ENCODE results near the gene ATXN1.

ATXN1 gene

DNA sequence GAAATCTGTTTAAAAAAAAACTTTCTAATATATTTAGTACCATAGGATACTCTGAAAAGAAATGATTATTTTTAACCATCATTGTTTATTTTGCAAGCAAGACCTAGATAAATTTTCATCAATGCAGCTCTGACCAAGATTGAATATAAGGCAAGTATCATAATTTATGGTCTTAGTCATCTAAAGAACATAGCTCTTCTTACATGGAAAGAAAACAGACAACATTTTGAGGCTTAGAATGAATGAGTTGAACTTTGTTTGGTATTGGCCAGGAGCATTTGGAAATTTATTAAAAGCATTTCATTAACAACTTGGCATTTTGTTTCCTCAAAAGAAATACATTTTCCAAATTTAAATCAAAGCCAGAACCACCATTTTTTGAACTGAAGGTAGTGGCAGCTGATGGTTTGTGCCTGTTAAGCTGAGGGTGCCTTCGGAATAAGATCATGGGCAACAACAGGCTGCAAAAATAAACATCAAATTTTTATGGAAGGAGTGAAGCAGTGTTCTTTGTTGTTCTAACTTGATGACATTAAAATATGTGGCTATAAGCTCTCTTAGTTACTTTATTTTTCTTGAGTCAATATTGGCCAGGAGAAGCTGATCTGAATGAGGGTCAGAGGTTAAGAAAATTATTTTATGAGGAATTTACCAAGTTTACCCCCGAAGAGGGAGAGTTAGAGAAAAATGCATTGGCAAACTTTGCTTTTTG, 6.7 kb upstream of the ATXN1 start:
- Histone ChIP-seq H3K4ac (ENCODE audit: low read depth, low read length) (peak overlapping the region; percentile 55), H3K4me2 (ENCODE audit: low read length) (no peak overlapping the region), H2BK15ac (replicated peaks; ENCODE audit: low read depth) (no peak overlapping the region), H3K4me1 (ENCODE audit: control insufficient read depth, low read depth, low read length) (peaks cover 9% of the 10 kb centered on the region), H3K79me2 (ENCODE audit: control insufficient read depth, insufficient read depth, low read length) (no peaks in the 10 kb centered on the region), H2BK120ac (ENCODE audit: low read depth, low read length) (no peak overlapping the region), H3K9ac (ENCODE audit: low read length) (no peak overlapping the region), H4K5ac (ENCODE audit: low read length) (no peak overlapping the region), H3K56ac (ENCODE audit: low read length) (no peak overlapping the region), H3K27ac (ENCODE audit: low read depth, low read length) (no peak overlapping the region), H3K79me1 (ENCODE audit: low read length) (no peaks in the 10 kb centered on the region), H4K8ac (ENCODE audit: low read depth, low read length) (no peak overlapping the region), H3K18ac (ENCODE audit: low read length) (peak overlapping the region; percentile 68), H2AK5ac (ENCODE audit: low read length) (no peak overlapping the region), H3K27me3 (ENCODE audit: insufficient read depth, low read length, poor library complexity) (no peaks in the 10 kb centered on the region), H3K23ac (ENCODE audit: low read length) (no peak overlapping the region), H2BK5ac (ENCODE audit: low read length) (no peak overlapping the region), H3K36me3 (ENCODE audit: control insufficient read depth, insufficient read depth, low read length) (no peaks in the 10 kb centered on the region), H3K4me3 (ENCODE audit: low read length) (no peak overlapping the region)
- no peak for DNase-seq
- no CpG with 5 or more reads among the region's 2 CpGs for WGBS (ENCODE audit: extremely low coverage, insufficient coverage, low lambda C conversion rate)

DNA sequence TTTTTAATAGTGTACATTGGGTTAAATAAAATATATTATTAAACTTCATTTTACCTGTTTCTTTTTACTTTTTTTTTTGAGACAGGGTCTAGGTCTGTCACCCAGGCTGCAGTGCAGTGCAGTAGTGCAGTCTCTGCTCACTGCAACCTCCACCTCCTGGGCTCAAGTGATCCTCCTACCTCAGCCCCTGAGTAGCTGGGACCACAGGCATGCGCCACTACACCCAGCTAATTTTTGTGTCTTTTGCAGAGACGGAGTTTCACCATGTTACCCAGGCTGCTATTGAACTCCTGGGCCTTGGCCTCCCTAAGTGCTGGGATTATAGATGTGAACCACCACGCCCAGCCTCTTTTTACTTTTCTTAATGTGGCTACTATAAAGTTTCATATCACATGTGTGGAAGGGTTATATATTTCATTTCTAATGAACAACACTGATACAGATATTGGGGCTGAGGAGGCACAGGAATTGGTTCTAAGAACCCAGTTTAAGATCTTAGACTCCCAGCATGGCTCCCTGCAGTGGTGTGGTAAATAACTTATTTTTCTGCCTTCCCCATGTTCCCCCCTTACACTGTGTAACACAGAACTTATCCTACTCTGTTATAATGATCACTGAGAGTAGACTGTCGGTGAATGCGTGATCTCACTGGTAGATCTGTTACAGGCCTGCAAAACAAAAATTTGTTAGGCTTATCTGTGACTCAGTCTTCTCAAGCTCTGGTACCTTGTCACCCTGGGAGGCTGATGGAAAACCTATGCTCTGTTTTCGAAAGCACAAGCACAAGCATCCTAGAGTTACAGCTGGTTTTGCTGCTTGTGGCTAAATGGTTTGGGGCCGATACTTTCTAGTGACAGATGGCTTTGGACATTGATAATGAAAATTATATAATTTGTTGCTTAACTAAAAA, 5.8 kb upstream of the ATXN1 start:
- H3K79me1 ChIP-seq (ENCODE audit: low read length), result no peaks in the 10 kb centered on the region
- DNase-seq, result no peak
- no CpG with 5 or more reads among the region's 7 CpGs for WGBS (ENCODE audit: extremely low coverage, insufficient coverage, low lambda C conversion rate)
- no peak overlapping the region for H3K4ac ChIP-seq (ENCODE audit: low read depth, low read length)
- no peak overlapping the region for H2BK15ac ChIP-seq (replicated peaks; ENCODE audit: low read depth)
- H3K9ac ChIP-seq (ENCODE audit: low read length), result no peak overlapping the region
- no peak overlapping the region for H3K56ac ChIP-seq (ENCODE audit: low read length)
- H3K27ac ChIP-seq (ENCODE audit: low read depth, low read length), result no peak overlapping the region
- H2BK120ac ChIP-seq (ENCODE audit: low read depth, low read length), result no peak overlapping the region
- no peaks in the 10 kb centered on the region for H3K79me2 ChIP-seq (ENCODE audit: control insufficient read depth, insufficient read depth, low read length)
- H2AK5ac ChIP-seq (ENCODE audit: low read length), result no peak overlapping the region
- no peak overlapping the region for H4K5ac ChIP-seq (ENCODE audit: low read length)
- no peaks in the 10 kb centered on the region for H3K36me3 ChIP-seq (ENCODE audit: control insufficient read depth, insufficient read depth, low read length)
- no peak overlapping the region for H3K23ac ChIP-seq (ENCODE audit: low read length)
- H3K4me2 ChIP-seq (ENCODE audit: low read length), result no peak overlapping the region
- H3K27me3 ChIP-seq (ENCODE audit: insufficient read depth, low read length, poor library complexity), result no peaks in the 10 kb centered on the region
- no peak overlapping the region for H3K18ac ChIP-seq (ENCODE audit: low read length)
- H3K4me1 ChIP-seq (ENCODE audit: control insufficient read depth, low read depth, low read length), result peaks cover 9% of the 10 kb centered on the region
- H2BK5ac ChIP-seq (ENCODE audit: low read length), result no peak overlapping the region
- no peak overlapping the region for H3K4me3 ChIP-seq (ENCODE audit: low read length)
- no peak overlapping the region for H4K8ac ChIP-seq (ENCODE audit: low read depth, low read length)

DNA sequence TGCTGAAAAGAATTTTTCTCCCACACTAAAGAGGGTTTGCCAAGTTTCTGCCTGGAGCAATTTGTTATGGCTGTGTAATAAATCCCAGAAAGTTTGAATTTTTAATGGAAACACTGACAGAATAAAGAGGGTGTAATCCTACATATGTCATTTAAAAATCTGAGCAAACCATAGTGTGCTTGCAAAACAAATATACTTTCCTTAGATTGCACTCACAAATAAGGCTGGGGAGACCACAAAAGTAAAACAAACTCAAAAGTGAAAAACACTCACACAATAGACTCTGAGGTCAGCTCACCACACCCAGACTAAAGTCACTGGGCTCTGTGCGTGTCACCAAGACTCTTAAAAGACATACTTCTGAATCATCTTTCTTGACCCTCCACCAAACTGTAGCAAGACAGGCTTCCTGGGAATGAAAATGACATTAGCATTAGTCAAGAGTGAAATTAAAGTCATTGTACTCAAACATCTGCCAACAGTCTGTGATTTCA, 4.8 kb upstream of the ATXN1 start:
- no peak overlapping the region for H3K18ac ChIP-seq (ENCODE audit: low read length)
- DNase-seq, result no peak
- no peak overlapping the region for H3K27ac ChIP-seq (ENCODE audit: low read depth, low read length)
- H3K23ac ChIP-seq (ENCODE audit: low read length), result no peak overlapping the region
- H4K5ac ChIP-seq (ENCODE audit: low read length), result no peak overlapping the region
- WGBS (ENCODE audit: extremely low coverage, insufficient coverage, low lambda C conversion rate), result no CpG with 5 or more reads among the region's 1 CpG
- no peaks in the 10 kb centered on the region for H3K79me1 ChIP-seq (ENCODE audit: low read length)
- H4K8ac ChIP-seq (ENCODE audit: low read depth, low read length), result no peak overlapping the region
- H3K27me3 ChIP-seq (ENCODE audit: insufficient read depth, low read length, poor library complexity), result no peaks in the 10 kb centered on the region
- H2BK5ac ChIP-seq (ENCODE audit: low read length), result no peak overlapping the region
- H3K36me3 ChIP-seq (ENCODE audit: control insufficient read depth, insufficient read depth, low read length), result no peaks in the 10 kb centered on the region
- no peak overlapping the region for H3K4ac ChIP-seq (ENCODE audit: low read depth, low read length)
- no peak overlapping the region for H2BK15ac ChIP-seq (replicated peaks; ENCODE audit: low read depth)
- H2BK120ac ChIP-seq (ENCODE audit: low read depth, low read length), result no peak overlapping the region
- H3K9ac ChIP-seq (ENCODE audit: low read length), result no peak overlapping the region
- H3K4me3 ChIP-seq (ENCODE audit: low read length), result no peak overlapping the region
- H2AK5ac ChIP-seq (ENCODE audit: low read length), result no peak overlapping the region
- peaks cover 9% of the 10 kb centered on the region for H3K4me1 ChIP-seq (ENCODE audit: control insufficient read depth, low read depth, low read length)
- H3K79me2 ChIP-seq (ENCODE audit: control insufficient read depth, insufficient read depth, low read length), result no peaks in the 10 kb centered on the region
- no peak overlapping the region for H3K4me2 ChIP-seq (ENCODE audit: low read length)
- no peak overlapping the region for H3K56ac ChIP-seq (ENCODE audit: low read length)

DNA sequence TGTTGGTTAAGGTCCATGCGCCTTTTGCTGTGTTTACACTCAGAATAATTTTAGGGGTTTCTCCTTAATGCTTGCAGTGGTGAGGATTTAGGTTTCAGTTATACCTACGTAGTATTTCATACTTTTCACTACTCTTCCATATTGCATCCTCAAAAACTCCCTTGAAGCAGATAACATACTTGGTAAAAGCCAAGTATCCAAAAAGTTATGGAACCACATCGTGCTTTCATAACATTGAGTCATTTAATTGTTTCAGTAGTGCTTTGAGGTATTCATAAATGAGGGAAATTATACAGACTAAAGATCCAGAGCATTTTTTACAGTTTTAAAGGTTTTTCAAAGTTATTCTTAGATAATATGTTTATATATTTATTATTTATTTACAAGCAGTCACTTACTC, 4.0 kb upstream of the ATXN1 start:
- Histone ChIP-seq H3K56ac (ENCODE audit: low read length) (no peak overlapping the region), H2BK120ac (ENCODE audit: low read depth, low read length) (no peak overlapping the region), H3K4me1 (ENCODE audit: control insufficient read depth, low read depth, low read length) (peaks cover 8% of the 10 kb centered on the region), H2AK5ac (ENCODE audit: low read length) (no peak overlapping the region), H3K4me2 (ENCODE audit: low read length) (no peak overlapping the region), H3K23ac (ENCODE audit: low read length) (no peak overlapping the region), H2BK5ac (ENCODE audit: low read length) (no peak overlapping the region), H3K9ac (ENCODE audit: low read length) (no peak overlapping the region), H3K79me2 (ENCODE audit: control insufficient read depth, insufficient read depth, low read length) (no peaks in the 10 kb centered on the region), H3K18ac (ENCODE audit: low read length) (no peak overlapping the region), H4K5ac (ENCODE audit: low read length) (no peak overlapping the region), H3K27me3 (ENCODE audit: insufficient read depth, low read length, poor library complexity) (no peaks in the 10 kb centered on the region), H2BK15ac (replicated peaks; ENCODE audit: low read depth) (no peak overlapping the region), H3K79me1 (ENCODE audit: low read length) (no peaks in the 10 kb centered on the region), H3K27ac (ENCODE audit: low read depth, low read length) (no peak overlapping the region), H4K8ac (ENCODE audit: low read depth, low read length) (no peak overlapping the region), H3K4ac (ENCODE audit: low read depth, low read length) (no peak overlapping the region), H3K36me3 (ENCODE audit: control insufficient read depth, insufficient read depth, low read length) (no peaks in the 10 kb centered on the region), H3K4me3 (ENCODE audit: low read length) (no peak overlapping the region)
- no CpG with 5 or more reads among the region's 3 CpGs for WGBS (ENCODE audit: extremely low coverage, insufficient coverage, low lambda C conversion rate)
- no peak for DNase-seq

DNA sequence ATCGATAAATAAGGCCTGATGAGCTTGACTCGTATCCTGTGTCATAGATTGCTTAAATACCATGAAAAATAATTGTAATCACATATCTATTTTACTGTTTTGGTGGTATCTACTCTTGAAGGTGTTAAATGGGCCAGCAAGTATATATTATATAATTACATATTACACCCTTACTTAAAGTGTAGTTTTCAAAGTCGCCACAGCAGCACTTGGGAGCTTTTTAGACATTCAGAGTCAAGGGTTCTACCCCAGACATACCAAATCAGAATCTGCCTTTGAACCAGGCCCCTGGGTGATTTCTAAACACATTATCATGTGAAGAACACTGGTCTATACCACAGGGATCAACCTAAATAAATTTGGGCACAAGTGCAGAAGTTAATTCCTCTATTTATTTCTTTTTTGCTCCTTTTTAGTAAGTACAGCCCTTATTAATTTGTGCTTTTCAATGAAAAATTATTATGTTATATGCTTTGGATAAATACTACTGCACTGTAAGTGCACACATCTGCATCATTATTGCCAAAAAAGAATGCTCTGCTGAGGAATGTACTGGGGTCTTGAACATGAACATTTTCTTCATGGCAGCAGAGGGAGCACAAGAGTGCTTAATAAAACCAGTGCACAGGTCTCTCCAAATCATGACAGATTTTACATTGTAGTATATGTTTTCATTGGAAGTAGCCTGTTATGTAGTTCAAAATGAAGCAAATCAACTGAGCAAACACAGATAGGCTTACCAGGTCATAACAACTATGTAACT, 3.1 kb upstream of the ATXN1 start:
- no peak overlapping the region for H3K4ac ChIP-seq (ENCODE audit: low read depth, low read length)
- H3K23ac ChIP-seq (ENCODE audit: low read length), result no peak overlapping the region
- no peaks in the 10 kb centered on the region for H3K79me1 ChIP-seq (ENCODE audit: low read length)
- no peak overlapping the region for H3K4me3 ChIP-seq (ENCODE audit: low read length)
- H3K27me3 ChIP-seq (ENCODE audit: insufficient read depth, low read length, poor library complexity), result no peaks in the 10 kb centered on the region
- no peak overlapping the region for H3K4me2 ChIP-seq (ENCODE audit: low read length)
- H2AK5ac ChIP-seq (ENCODE audit: low read length), result no peak overlapping the region
- H3K9ac ChIP-seq (ENCODE audit: low read length), result no peak overlapping the region
- WGBS (ENCODE audit: extremely low coverage, insufficient coverage, low lambda C conversion rate), result no CpG with 5 or more reads among the region's 3 CpGs
- H2BK15ac ChIP-seq (replicated peaks; ENCODE audit: low read depth), result no peak overlapping the region
- H4K8ac ChIP-seq (ENCODE audit: low read depth, low read length), result no peak overlapping the region
- H3K79me2 ChIP-seq (ENCODE audit: control insufficient read depth, insufficient read depth, low read length), result no peaks in the 10 kb centered on the region
- DNase-seq, result peak; percentile 33
- no peak overlapping the region for H3K18ac ChIP-seq (ENCODE audit: low read length)
- no peak overlapping the region for H4K5ac ChIP-seq (ENCODE audit: low read length)
- H3K56ac ChIP-seq (ENCODE audit: low read length), result no peak overlapping the region
- no peak overlapping the region for H2BK5ac ChIP-seq (ENCODE audit: low read length)
- H3K4me1 ChIP-seq (ENCODE audit: control insufficient read depth, low read depth, low read length), result peaks cover 5% of the 10 kb centered on the region
- H3K27ac ChIP-seq (ENCODE audit: low read depth, low read length), result no peak overlapping the region
- no peaks in the 10 kb centered on the region for H3K36me3 ChIP-seq (ENCODE audit: control insufficient read depth, insufficient read depth, low read length)
- H2BK120ac ChIP-seq (ENCODE audit: low read depth, low read length), result no peak overlapping the region
